ENCODE data around the gene UAP1L1. TPM values are rescaled to one million over a fixed set of nuclear protein-coding genes. Genes with fewer than 3 reads are reported as not detected.
A peak's percentile ranks its signal among the peaks of the same experiment; 100 is the strongest.

The UAP1L1 gene
- total and polyA plus RNA-seq, 9 of the 15 experiments (the other 6 are each of a cell fraction or from before 2014, with no cell fraction given) = 0.20 to 8.6 (median 3.7) TPM

DNA sequence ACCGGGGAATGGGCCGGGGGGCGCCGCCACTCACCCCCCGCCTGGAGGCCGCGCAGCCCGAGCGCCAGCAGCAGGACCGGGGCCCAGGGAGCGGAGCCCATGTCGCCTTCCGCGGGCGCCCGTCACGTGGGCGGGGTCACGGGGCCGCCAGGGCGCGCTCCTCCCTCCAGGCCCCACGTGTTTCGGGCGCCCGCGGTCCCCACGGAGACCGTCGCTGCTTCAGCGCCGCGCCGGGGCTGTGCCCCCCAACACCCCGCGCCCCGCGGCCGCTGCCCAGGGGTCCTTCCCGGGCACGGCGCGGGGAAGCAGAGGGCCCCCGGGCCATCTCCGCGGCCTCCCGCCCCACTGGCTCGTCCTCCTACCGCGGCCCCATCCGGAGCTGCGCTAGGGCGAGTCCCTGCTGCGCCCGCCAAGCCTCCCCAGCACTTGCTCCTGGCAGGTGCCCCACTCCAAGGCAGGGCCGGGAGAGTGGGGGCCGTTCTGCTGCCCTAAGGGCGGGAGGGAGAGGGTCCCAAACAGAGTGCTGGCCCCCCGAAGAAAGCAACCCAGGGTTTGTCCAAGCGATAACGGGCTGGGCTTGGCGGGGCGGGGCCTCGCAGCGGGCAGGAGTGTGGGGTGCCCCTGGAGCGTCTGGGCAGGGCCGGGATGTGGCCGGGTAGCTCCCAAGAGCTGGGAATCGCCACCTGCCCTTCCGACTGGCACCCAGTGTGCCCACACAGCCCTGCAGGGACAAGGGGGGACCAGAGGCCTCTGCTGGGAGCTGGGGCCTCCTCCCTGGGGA is 37.5 kb downstream of the UAP1L1 start, which contains the start of gene DPP7 (continued):
- TF ChIP-seq, protein P1, sequence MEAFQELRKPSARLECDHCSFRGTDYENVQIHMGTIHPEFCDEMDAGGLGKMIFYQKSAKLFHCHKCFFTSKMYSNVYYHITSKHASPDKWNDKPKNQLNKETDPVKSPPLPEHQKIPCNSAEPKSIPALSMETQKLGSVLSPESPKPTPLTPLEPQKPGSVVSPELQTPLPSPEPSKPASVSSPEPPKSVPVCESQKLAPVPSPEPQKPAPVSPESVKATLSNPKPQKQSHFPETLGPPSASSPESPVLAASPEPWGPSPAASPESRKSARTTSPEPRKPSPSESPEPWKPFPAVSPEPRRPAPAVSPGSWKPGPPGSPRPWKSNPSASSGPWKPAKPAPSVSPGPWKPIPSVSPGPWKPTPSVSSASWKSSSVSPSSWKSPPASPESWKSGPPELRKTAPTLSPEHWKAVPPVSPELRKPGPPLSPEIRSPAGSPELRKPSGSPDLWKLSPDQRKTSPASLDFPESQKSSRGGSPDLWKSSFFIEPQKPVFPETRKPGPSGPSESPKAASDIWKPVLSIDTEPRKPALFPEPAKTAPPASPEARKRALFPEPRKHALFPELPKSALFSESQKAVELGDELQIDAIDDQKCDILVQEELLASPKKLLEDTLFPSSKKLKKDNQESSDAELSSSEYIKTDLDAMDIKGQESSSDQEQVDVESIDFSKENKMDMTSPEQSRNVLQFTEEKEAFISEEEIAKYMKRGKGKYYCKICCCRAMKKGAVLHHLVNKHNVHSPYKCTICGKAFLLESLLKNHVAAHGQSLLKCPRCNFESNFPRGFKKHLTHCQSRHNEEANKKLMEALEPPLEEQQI (IDR thresholded peaks at IDR 0.05) = no peak
- TF ChIP-seq RFX5 (IDR thresholded peaks at IDR 0.05; ENCODE audit: low read depth, low read length) (no peak), GATA2 (CRISPR knock-in tag; IDR thresholded peaks at IDR 0.05) (no peak), SMARCC2 (IDR thresholded peaks at IDR 0.05; ENCODE audit: low read depth) (no peak), HNRNPL (IDR thresholded peaks at IDR 0.05; ENCODE audit: low read depth, low read length) (peak; percentile 78), ZNF780A (CRISPR knock-in tag; IDR thresholded peaks at IDR 0.05) (no peak), FIP1L1 (IDR thresholded peaks at IDR 0.05; ENCODE audit: low read depth, low read length, poor library complexity, severe bottlenecking) (no peak), ZNF124 (CRISPR knock-in tag; IDR thresholded peaks at IDR 0.05) (no peak), SMAD4 (CRISPR knock-in tag; conservative IDR thresholded peaks at IDR 0.05) (peak; percentile 81; the same call in 1 of the 2 replicates), NFXL1 (CRISPR knock-in tag; IDR thresholded peaks at IDR 0.05) (no peak), CHD2 (IDR thresholded peaks at IDR 0.05; ENCODE audit: low read depth, low read length) (no peak)
- TF ChIP-seq, protein P2, sequence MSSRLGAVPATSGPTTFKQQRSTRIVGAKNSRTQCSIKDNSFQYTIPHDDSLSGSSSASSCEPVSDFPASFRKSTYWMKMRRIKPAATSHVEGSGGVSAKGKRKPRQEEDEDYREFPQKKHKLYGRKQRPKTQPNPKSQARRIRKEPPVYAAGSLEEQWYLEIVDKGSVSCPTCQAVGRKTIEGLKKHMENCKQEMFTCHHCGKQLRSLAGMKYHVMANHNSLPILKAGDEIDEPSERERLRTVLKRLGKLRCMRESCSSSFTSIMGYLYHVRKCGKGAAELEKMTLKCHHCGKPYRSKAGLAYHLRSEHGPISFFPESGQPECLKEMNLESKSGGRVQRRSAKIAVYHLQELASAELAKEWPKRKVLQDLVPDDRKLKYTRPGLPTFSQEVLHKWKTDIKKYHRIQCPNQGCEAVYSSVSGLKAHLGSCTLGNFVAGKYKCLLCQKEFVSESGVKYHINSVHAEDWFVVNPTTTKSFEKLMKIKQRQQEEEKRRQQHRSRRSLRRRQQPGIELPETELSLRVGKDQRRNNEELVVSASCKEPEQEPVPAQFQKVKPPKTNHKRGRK (tag; IDR thresholded peaks at IDR 0.05) = no peak
- TF ChIP-seq, protein P3, sequence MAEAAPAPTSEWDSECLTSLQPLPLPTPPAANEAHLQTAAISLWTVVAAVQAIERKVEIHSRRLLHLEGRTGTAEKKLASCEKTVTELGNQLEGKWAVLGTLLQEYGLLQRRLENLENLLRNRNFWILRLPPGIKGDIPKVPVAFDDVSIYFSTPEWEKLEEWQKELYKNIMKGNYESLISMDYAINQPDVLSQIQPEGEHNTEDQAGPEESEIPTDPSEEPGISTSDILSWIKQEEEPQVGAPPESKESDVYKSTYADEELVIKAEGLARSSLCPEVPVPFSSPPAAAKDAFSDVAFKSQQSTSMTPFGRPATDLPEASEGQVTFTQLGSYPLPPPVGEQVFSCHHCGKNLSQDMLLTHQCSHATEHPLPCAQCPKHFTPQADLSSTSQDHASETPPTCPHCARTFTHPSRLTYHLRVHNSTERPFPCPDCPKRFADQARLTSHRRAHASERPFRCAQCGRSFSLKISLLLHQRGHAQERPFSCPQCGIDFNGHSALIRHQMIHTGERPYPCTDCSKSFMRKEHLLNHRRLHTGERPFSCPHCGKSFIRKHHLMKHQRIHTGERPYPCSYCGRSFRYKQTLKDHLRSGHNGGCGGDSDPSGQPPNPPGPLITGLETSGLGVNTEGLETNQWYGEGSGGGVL (CRISPR knock-in tag; IDR thresholded peaks at IDR 0.05) = no peak
- TF ChIP-seq, protein P4, sequence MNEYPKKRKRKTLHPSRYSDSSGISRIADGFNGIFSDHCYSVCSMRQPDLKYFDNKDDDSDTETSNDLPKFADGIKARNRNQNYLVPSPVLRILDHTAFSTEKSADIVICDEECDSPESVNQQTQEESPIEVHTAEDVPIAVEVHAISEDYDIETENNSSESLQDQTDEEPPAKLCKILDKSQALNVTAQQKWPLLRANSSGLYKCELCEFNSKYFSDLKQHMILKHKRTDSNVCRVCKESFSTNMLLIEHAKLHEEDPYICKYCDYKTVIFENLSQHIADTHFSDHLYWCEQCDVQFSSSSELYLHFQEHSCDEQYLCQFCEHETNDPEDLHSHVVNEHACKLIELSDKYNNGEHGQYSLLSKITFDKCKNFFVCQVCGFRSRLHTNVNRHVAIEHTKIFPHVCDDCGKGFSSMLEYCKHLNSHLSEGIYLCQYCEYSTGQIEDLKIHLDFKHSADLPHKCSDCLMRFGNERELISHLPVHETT (CRISPR knock-in tag; conservative IDR thresholded peaks at IDR 0.05 in 1 of 2, IDR thresholded peaks at IDR 0.05 in 1 of 2) = 0 out of 4 replicates have a peak, but pooled peaks of 1 of the 2 experiments have one; percentile 39

All from K562 (cell line).